Fibroblast of skin of right quadriceps (primary cell): Measurements from ENCODE around the gene DDC.

ENCODE experiments used
- DNase-seq: peaks from one replicate; pipeline ENCODE4 v3.0.0-alpha.2; 2013

Gene DDC

GRCh38 chr7:50509459-50509858, 55.7 kb downstream of the DDC start:
- no peak for DNase-seq

DNA sequence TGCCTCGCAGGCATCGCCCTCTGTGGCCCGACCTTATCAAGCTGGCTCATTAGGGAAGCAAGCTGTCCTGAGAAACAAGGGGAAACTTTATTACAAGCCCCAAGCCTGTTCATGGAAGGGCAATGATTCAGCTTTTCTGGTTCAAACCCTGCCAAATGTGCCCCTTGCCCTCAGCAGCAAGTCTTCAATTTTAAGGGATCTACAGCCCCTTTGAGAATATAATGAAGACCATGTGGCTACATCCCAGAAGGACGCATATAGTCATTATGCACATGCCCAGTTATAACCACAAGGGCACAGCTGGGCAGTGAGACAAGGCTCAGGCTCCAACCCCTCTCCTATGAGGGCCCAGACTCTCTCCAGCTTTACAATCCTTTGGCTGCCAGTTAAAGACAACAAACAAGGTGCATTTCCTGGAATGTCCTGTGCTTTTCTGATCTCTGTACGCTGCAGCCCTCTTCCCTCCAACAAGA, 56.7 kb downstream of the DDC start:
- DNase-seq, result no peak

DNA sequence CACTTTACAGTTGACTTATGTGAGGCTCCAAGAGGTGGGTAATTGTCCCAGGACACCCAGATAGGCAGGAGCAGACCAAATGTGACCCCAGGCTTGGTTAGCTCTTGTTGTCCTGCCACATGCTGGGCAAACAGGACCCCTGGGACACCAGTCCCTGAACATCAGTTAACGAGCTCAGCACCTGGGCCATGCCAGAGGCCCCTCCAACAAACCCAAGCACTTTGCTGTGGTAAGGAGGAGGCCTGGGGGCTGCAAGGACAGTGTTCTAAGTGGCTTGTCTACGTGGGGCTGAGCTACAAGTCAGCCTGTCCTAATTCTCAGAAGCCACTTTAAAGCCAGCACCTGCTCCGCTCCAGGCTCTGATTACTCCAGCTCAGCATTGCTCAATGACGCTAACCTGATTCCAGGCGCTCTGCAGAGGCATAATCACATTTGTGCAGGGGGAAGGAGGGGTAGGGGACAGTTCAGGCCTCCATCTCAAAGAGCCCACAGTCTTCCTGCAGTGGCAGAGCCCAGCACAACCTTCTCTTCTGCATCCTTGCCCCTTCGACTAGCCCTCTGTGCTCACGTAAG, 57.2 kb downstream of the DDC start:
- no peak for DNase-seq

DNA sequence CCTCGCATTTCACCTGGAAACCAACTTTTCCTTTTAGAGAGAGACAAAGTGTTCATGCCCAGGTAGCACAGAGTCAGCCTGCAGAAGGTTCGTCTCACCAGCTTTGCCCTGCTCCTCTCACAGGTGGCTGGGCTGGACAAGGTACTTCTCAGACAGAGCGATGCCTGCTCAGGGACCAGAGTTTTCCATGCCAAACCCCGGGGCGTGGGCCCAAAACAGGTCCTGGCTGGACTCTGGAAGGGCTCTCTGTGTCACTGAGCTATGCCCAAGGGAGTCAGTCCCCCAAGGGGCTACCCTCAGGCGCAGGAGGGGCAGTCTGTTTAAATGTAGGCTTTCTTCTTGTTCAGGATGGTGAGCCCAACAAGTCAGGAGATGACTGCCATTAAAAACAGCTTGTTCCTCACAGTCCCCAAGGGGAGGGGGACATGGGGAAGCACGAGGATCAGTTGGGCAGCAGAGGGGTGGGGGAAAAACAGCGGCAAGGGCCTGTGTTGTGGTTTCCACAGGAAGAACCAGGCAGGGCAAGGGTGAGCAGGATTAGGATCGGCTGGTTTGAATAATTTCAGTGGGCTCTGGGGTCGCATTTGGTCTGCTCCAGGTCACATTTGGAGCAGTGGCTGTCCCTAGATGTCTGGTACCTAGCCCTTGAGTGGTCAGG, 59.5 kb downstream of the DDC start:
- no peak for DNase-seq

- no peak for DNase-seq
Measured at GRCh38 chr7:50504646-50505546, 60.3 kb downstream of the DDC start.

DNA sequence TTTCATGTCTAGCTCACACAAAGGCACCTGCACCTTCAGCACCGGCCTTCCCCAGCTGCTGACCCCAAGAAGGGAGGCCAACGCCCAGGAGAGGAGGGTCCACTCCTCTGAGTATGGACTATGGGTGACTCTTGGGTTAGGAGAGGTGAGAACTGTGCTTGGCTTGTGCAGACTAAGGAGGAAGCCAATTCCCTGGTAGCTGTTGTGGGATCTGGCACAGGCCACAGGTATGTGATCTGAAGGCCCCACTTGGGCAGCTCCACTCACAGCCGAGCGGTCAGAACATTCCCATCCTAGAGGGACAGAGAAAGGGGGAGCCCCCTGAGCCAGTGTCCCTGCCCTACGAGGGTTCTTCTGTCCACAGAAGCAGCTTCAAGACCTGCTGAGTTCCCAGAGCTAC, 62.3 kb downstream of the DDC start:
- DNase-seq, result no peak

- DNase-seq, result peak; percentile 58
Measured at GRCh38 chr7:50502001-50502684, 63.1 kb downstream of the DDC start.

GRCh38 chr7:50499092-50499491, 66.1 kb downstream of the DDC start:
- no peak for DNase-seq

DNA sequence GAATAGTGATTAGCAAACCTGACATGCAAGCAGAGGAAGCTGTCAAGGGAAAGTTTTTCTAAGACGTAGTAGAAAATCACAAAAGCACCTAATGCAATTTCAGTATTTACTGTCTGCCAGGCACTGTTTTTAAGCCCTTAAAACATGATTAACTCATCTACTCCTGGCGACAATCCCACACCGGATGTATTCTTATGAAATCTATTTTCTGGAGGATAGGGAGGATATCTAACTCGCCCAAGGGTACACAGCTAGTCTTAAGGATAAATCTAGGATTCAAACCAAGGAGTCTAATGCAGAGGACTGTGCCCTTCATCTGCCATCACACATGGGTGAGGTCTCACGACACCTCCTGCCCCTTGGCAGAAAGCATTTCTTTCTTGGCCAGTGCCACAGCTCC, 67.2 kb downstream of the DDC start:
- DNase-seq, result no peak

DNA sequence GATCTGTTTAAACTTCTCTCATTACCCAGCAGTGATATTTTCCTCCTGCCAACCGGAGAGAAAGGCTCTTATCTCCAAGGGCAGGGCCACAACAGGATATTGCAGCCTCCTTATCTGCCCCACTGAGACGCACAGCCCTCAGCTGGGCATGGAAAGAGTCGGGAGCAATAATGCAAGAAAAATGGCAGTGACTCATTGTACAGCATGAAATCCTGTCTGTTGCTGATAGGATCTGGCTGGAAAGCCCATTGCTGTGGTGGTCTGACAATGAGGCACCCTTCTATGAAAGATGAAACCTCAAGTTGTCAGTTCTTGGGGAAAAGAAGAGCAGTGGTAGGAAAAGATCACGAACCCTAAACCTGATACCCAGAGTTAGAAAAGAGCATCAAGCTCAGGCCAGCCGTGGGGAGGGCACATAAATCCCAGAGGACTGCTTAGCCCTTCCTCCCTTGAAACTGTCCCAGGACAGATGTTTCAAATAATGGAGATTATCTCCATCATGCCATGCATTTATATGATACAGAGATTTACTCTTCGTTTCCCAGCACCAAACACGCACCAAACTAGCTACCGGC, 68.0 kb downstream of the DDC start:
- peak; percentile 3 for DNase-seq

- no peak for DNase-seq
Measured at GRCh38 chr7:50496569-50496968, 68.6 kb downstream of the DDC start.

DNA sequence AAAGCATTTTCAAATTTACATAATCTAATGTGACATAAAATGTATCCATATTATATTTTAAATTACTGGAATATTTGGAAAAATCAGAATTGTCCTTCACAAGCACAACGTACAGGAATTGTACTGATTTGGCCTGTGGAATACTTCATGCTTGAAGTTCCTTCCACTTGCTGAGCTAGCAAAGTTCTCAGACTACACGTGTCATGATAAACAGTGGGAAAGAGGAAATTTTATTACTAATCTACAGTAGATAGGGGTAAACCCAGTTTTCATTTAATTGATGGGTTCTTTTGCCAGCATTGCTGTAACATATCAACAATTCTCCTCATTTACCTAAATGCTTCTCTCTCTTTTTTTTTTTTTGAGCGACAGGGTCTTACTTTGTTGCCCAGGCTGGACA, 69.5 kb downstream of the DDC start:
- DNase-seq, result no peak

DNA sequence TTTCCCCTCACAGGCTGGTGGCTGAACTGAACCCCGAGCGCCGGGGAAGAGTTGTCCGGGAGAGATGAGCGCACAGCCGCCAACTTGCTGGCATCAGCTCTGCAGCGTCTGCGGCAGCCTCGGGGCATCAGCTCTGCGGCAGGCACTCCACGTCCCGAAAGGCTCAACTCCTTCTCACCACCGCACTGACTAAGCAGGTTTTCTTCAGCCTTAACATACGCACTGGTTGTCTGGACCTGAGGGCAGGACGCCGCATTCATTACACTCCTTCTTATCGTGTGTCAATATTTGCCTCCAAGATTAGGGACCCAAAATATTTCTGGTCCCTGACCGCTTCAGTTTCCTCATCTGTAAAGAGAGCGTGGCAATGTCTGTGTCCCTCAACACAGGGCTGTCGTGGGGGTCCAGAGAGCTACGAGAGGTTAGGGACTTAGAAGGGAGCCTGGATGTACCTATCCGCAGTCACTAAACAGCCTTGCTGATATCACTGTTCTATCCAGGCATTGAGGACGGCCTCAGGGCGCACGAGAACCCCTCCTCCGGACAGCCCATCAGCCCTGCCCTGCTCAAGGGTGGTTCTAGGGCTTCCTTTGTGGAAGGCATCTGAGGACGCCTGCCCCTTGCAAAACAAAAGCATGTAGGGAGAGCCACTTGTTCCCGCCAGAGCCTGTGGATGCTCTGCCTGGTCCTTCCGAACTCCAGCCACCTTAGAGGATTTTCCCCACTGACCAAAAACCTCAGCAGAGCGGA, 72.3 kb downstream of the DDC start:
- DNase-seq, result no peak

DNA sequence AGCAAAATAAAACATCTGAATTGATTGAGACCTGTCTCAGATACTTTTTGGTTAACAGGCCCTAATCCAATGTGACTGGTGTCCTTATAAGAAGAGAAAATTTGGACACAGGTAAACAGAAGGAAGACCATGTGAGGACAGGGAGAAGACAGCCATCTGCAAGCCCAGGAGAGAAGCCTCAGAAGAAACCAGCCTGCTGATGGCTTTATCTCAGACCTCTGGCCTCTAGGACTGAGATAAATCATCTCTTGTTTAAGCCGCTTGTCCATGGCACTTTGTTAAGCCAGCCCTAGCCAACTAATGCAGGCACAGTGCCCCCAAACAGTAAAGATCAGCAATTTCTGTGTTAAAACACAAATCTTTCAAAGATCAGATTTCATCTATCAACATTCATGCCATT, 73.3 kb downstream of the DDC start:
- no peak for DNase-seq

DNA sequence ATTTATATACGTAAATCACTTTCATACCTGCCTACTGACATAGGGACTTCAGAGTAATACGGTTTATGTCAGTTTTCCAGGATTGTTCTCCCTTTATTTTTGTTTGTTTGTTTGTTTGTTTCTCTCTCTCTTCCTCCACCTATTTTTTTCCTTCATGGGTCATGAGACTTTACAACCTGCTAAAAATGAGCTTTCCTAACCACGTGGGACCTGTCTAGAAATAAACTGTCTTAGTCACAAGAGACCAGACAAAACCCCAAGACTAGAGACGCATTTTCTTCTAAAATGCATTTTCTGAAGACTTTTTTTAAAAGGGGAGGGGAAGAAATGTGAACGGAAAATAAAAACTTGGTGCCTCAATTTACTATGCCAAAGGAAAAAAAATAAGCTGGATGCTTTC, 74.0 kb downstream of the DDC start:
- DNase-seq, result no peak

DNA sequence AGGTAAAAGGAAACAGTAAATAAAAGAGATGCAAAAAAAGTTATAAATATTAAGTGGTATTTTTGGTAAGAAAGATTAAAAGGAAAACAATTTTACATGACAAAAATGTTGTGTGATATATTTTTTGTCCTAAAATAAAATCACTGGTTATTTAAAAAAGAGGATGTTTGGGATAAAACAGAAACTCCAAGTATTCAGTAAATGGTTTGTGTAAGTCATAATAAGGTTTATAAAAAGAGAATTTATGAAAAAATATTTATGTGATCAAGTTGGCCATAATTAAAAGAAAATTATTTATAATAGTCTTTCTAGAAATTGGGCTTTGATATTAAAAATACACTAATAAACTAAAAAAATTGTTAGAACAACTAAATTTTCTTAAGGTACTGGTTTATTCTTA, 76.8 kb downstream of the DDC start:
- no peak for DNase-seq

DNA sequence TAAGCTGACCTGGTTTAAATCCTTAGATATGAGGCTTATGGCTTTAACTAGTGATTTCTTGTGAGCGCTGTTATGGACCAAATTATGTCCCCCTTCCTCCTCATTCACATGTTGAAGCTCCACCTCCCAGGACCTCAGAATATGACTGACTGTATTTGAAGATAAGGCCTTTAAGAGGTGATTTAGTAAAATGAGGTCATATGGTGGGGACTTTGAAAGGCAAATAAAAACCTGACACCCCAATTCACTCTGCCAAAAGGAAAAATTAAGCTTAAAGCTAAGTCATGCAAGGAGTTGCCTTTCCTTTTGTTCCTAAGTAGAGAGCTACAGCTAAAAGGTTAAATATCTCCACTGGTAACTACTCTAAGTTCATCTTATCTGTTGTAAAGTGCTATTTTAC, 78.7 kb downstream of the DDC start:
- no peak for DNase-seq

GRCh38 chr7:50481867-50482266, 83.3 kb downstream of the DDC start:
- no peak for DNase-seq

DNA sequence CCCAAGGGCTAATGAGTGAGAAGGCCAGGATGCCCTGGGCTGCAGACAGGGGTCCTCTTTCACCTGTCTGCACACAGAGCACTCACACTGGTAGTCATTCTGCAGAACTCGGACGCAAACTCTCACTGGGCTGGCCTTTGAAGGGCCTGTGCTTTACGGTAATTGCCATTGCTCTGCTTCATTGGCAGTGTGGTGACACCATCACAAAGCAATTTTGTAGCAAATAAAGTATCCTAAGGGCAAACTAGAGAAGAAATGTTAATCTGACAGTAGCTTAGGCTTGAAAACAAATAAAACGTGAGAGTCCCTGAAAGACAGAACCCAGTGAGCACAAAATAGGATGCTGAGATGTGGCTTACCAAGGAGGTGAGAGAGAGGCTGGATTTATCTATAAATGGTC, 84.4 kb downstream of the DDC start:
- no peak for DNase-seq

GRCh38 chr7:50479743-50480517, 85.3 kb downstream of the DDC start:
- DNase-seq, result no peak

DNA sequence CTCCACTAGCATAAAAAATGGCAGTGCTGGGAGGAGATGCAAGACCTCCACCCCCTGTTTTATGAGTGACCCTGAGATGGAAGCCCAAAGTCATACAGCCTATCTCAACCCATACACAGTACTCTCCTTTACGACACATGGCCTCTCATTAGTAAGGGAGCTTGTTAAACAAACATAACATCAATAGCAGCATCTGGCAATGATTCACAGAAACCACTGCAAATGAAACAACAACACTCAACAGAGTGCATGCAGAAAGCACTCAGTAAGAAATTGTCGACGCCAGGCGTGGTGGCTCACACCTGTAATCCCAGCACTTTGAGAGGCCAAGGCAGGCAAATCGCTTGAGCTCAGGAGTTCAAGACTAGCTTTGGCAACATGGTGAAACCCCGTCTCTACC, 87.6 kb downstream of the DDC start:
- no peak for DNase-seq
